CD14-positive monocyte (primary cell): ENCODE data around the gene RASAL2. TPM values are rescaled to one million over a fixed set of nuclear protein-coding genes. Genes with fewer than 3 reads are reported as not detected.
A peak's percentile ranks its signal among the peaks of the same experiment; 100 is the strongest.

ENCODE experiments used
- DNase-seq, 3 donors: peaks; one replicate each; pipeline ENCODE4 v3.0.0-alpha.2; 2011 to 2022
- H2AFZ ChIP-seq: 2 replicates; pipeline ENCODE4 v1.6.0; 2012; ENCODE audit warnings: mild to moderate bottlenecking, low read depth, low read length, inconsistent platforms; ENCODE audit not compliant: insufficient read depth, poor library complexity, severe bottlenecking
- H3K27ac ChIP-seq, 2 donors: 1 replicate in 1 of 2; 2 replicates in 1 of 2; pipeline ENCODE4 v1.5.1; 2012 to 2013; ENCODE audit warnings: low read length in 2 of 2, control low read depth in 1 of 2, inconsistent platforms in 1 of 2, low read depth in 1 of 2, mild to moderate bottlenecking in 1 of 2
- H3K27me3 ChIP-seq, 2 donors: one replicate each; pipeline versions ENCODE4 v1.6.0 to v1.6.1; 2011 to 2013; ENCODE audit warnings: low read length in 2 of 2; ENCODE audit not compliant: control insufficient read depth in 2 of 2, insufficient read depth in 2 of 2
- H3K36me3 ChIP-seq, 2 donors: replicated peaks in 1 of 2; 1 replicate in 1 of 2; 2 replicates in 1 of 2; pipeline versions ENCODE4 v1.5.1 to v1.6.1; 2012 to 2013; ENCODE audit warnings: low read length in 2 of 2, control low read depth in 1 of 2, inconsistent platforms in 1 of 2, mild to moderate bottlenecking in 1 of 2; ENCODE audit not compliant: insufficient read depth in 2 of 2, control insufficient read depth in 1 of 2
- H3K4me1 ChIP-seq, 2 donors: 1 replicate in 1 of 2; 2 replicates in 1 of 2; pipeline versions ENCODE4 v1.5.1 to v1.6.1; 2012 to 2013; ENCODE audit warnings: low read length in 2 of 2, control low read depth in 1 of 2, inconsistent platforms in 1 of 2, mild to moderate bottlenecking in 1 of 2, moderate library complexity in 1 of 2; ENCODE audit not compliant: insufficient read depth in 2 of 2, control insufficient read depth in 1 of 2
- H3K4me2 ChIP-seq: replicated peaks from 2 replicates; pipeline ENCODE3; 2012; ENCODE audit warnings: low read length, moderate library complexity, mild to moderate bottlenecking; ENCODE audit not compliant: poor library complexity, severe bottlenecking; ENCODE audit errors: extremely low read depth
- H3K4me3 ChIP-seq, 3 experiments: fragments of 200-600 bp in 1 of 3; sonication (generic) in 1 of 3; replicated peaks in 1 of 3; 1 replicate in 2 of 3; 2 replicates in 1 of 3; pipeline ENCODE4 v1.5.1; 2011 to 2013; ENCODE audit warnings: low read length in 3 of 3, mild to moderate bottlenecking in 3 of 3, control low read depth in 2 of 3, low read depth in 2 of 3, inconsistent platforms in 1 of 3, moderate library complexity in 1 of 3
- H3K79me2 ChIP-seq: 2 replicates; pipeline ENCODE4 v1.6.0; 2012; ENCODE audit warnings: mild to moderate bottlenecking, control low read depth, inconsistent platforms, low read length, moderate library complexity; ENCODE audit not compliant: insufficient read depth
- H3K9ac ChIP-seq: 2 replicates; pipeline ENCODE4 v1.6.0; 2017; ENCODE audit warnings: low read length, mild to moderate bottlenecking; ENCODE audit not compliant: insufficient read depth, poor library complexity, severe bottlenecking
- H3K9me3 ChIP-seq, 2 donors: replicated peaks in 1 of 2; 1 replicate in 1 of 2; 2 replicates in 1 of 2; pipeline versions ENCODE4 v1.5.1 to v1.6.1; 2012 to 2013; ENCODE audit warnings: low read length in 2 of 2, control low read depth in 1 of 2; ENCODE audit not compliant: control insufficient read depth in 1 of 2, insufficient read depth in 1 of 2
- H4K20me1 ChIP-seq: 2 replicates; pipeline ENCODE4 v1.6.0; 2012; ENCODE audit warnings: mild to moderate bottlenecking, low read length, control low read depth, moderate library complexity; ENCODE audit not compliant: insufficient read depth
- H3K27ac Mint-ChIP-seq, 7 donors: one replicate each; pipeline ENCODE4 v1.8.0; 2020; ENCODE audit warnings: mild to moderate bottlenecking in 7 of 7, mixed read lengths in 7 of 7, moderate library complexity in 6 of 7, inconsistent platforms in 2 of 7
- H3K27me3 Mint-ChIP-seq, 3 donors: one replicate each; pipeline ENCODE4 v1.8.0; 2021 to 2022; ENCODE audit warnings: low read depth in 3 of 3, mild to moderate bottlenecking in 3 of 3, mixed read lengths in 3 of 3, moderate library complexity in 3 of 3, inconsistent platforms in 1 of 3
- H3K36me3 Mint-ChIP-seq, 2 donors: one replicate each; pipeline ENCODE4 v1.8.0; 2020; ENCODE audit warnings: mixed read lengths in 2 of 2, inconsistent platforms in 1 of 2, mild to moderate bottlenecking in 1 of 2
- H3K4me1 Mint-ChIP-seq: one replicate; pipeline ENCODE4 v1.8.0; 2020; ENCODE audit warnings: mild to moderate bottlenecking, mixed read lengths
- H3K4me3 Mint-ChIP-seq, 2 donors: one replicate each; pipeline ENCODE4 v1.8.0; 2020; ENCODE audit warnings: mild to moderate bottlenecking in 2 of 2, mixed read lengths in 2 of 2, moderate library complexity in 1 of 2
- H3K9me3 Mint-ChIP-seq, 7 donors: one replicate each; pipeline ENCODE4 v1.8.0; 2020 to 2022; ENCODE audit warnings: mixed read lengths in 7 of 7, mild to moderate bottlenecking in 6 of 7, moderate library complexity in 6 of 7, inconsistent platforms in 2 of 7
- CTCF ChIP-seq: fragments of 200-600 bp; IDR thresholded peaks from one replicate; pipeline ENCODE4 v1.8.0; 2022; ENCODE audit warnings: antibody characterized with exemption, mild to moderate bottlenecking
- WGBS: methylation state at CpG from one replicate; pipeline ENCODE4 v1.1.5; 2013; ENCODE audit warnings: missing lambda C conversion rate; ENCODE audit not compliant: insufficient coverage; 5-methylcytosine and 5-hydroxymethylcytosine counted together
- intact Hi-C, 2 donors: fragments of 100-400 bp; cut with micrococcal nuclease; formaldehyde crosslinking; loops; one replicate each; pipeline versions ENCODE4 v1.15.0 to v1.15.1; 2023
- polyA plus RNA-seq, 3 donors: library from polyadenylated mRNA; depleted of rRNA in 1 of 3; unstranded in 2 of 3; stranded (reverse) in 1 of 3; fragments of 300-500 nt in 2 of 3; fragments of >200 nt in 1 of 3; fragmentation: Illumina TruSeq in 2 of 3; gene quantifications; 1 replicate in 2 of 3; 2 replicates in 1 of 3; pipeline ENCODE4 v1.2.3, GENCODE V29; 2012 to 2021

Gene RASAL2
- polyA plus RNA-seq, 3 donors: 0.15 to 1.00 (median 0.63) TPM

- no peaks in the 10 kb centered on the region for H3K27me3 ChIP-seq
- no peak overlapping the region for H3K4me3 ChIP-seq
- Mint-ChIP-seq H3K4me1 (peaks cover 5% of the 10 kb centered on the region), H3K36me3 (no peaks in the 10 kb centered on the region), H3K4me3 (no peak overlapping the region), H3K27me3 (peaks cover 0 to 3% (median 1%) of the 10 kb centered on the region in 3 donors), H3K27ac (no peak overlapping the region), H3K9me3 (no peaks in the 10 kb centered on the region)
- no peak overlapping the region for H3K27ac ChIP-seq
- no peaks in the 10 kb centered on the region for H3K9me3 ChIP-seq
- no peak for TF ChIP-seq CTCF
- H4K20me1 ChIP-seq: no peaks in the 10 kb centered on the region
- intact Hi-C loops: no loop called here
- no peaks in the 10 kb centered on the region for H3K36me3 ChIP-seq
- no peak overlapping the region for H3K9ac ChIP-seq
- H3K4me2 ChIP-seq: no peak overlapping the region
- H3K4me1 ChIP-seq: no peaks in the 10 kb centered on the region
- DNase-seq: no peak
- no peak overlapping the region for H2AFZ ChIP-seq
- no peaks in the 10 kb centered on the region for H3K79me2 ChIP-seq
These were observed 214.5 kb downstream of the RASAL2 start for GRCh38 chr1:178308438-178308837.

GRCh38 chr1:178310685-178311105 is 216.8 kb downstream of the RASAL2 start:
- no CpG with 5 or more reads among the region's 1 CpG for WGBS

More at GRCh38 chr1:178310685-178311105, 216.8 kb downstream of the RASAL2 start:
- intact Hi-C loops: loop anchor here in 1 of 2 donors (5.0 kb wide), 1 partner anchor 192 kb away; no protein-coding TSS in a partner anchor
- H3K4me3 ChIP-seq: no peak overlapping the region
- H2AFZ ChIP-seq: no peak overlapping the region
- no peaks in the 10 kb centered on the region for H3K36me3 ChIP-seq
- Mint-ChIP-seq H3K36me3 (no peaks in the 10 kb centered on the region), H3K27me3 (peaks cover 0 to 3% (median 1%) of the 10 kb centered on the region in 3 donors), H3K4me1 (peaks cover 5% of the 10 kb centered on the region), H3K9me3 (no peaks in the 10 kb centered on the region), H3K27ac (peak overlapping the region in 2 of 7 donors; percentile 50 to 66), H3K4me3 (no peak overlapping the region)
- H3K9me3 ChIP-seq: no peaks in the 10 kb centered on the region
- H3K27ac ChIP-seq: no peak overlapping the region
- H3K4me1 ChIP-seq: no peaks in the 10 kb centered on the region
- H3K9ac ChIP-seq: no peak overlapping the region
- H3K27me3 ChIP-seq: no peaks in the 10 kb centered on the region
- DNase-seq: peak; percentile 54 to 82 (median 73)
- peak; percentile 78 for TF ChIP-seq CTCF
- H3K79me2 ChIP-seq: no peaks in the 10 kb centered on the region
- H3K4me2 ChIP-seq: no peak overlapping the region
- no peaks in the 10 kb centered on the region for H4K20me1 ChIP-seq
